T47D (cell line): ENCODE data around the gene FEV.

Experiments used
- DNase-seq, 2 experiments: peaks; one replicate each; pipeline versions ENCODE4 v3.0.0 to v3.0.0-alpha.2; 2011 to 2012; ENCODE audit warnings: low read depth in 1 of 2, low spot score in 1 of 2
- JUND ChIP-seq: IDR thresholded peaks from 2 replicates; pipeline ENCODE4 v1.6.1; 2012; ENCODE audit warnings: low read depth
- in situ Hi-C: cut with HindIII; loops from 2 replicates; pipeline ENCODE4 v1.10.0; 2016; ENCODE audit warnings: low sequenced_read_pairs, low pct_unique_long_range_greater_than_20kb

Gene FEV

GRCh38 chr2:219023045-219023605, 38.1 kb upstream of the FEV start:
- in situ Hi-C loops, result no loop called here
- TF ChIP-seq JUND, result no peak
- DNase-seq, result no peak

- DNase-seq, result no peak
- TF ChIP-seq JUND, result no peak
- in situ Hi-C loops, result no loop called here
Observed at GRCh38 chr2:219022616-219023015, 37.6 kb upstream of the FEV start.

- TF ChIP-seq JUND, result no peak
- in situ Hi-C loops, result no loop called here
- no peak for DNase-seq
Observed at GRCh38 chr2:219022041-219022440, 37.1 kb upstream of the FEV start.

DNA sequence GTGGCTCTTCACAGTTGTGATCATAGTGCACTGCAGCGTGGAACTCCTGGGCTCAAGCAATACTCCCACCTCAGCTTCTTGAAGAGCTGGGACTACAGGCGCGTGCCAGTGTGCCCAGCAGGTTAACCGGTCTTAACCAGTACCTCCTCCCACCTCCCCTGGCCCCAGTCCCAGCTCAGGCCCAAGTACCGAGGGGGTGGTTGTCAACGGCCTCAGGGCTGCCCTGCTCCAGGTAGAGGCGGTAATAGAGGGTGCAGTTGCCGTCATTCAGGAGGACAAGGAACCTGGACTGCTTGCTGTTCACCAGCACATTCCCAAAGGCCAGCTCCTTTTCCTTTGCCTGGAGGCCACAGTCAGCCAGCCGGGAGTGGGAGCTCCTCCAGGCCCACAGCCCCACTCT, 36.6 kb upstream of the FEV start:
- TF ChIP-seq JUND, result no peak
- DNase-seq, result no peak
- in situ Hi-C loops, result no loop called here

GRCh38 chr2:219020604-219021365, 35.8 kb upstream of the FEV start:
- DNase-seq, result peak in 1 of 2 experiments; percentile 24
- in situ Hi-C loops, result no loop called here
- no peak for TF ChIP-seq JUND

- no peak for TF ChIP-seq JUND
- in situ Hi-C loops, result no loop called here
Observed at GRCh38 chr2:219019436-219019835, 34.5 kb upstream of the FEV start.

GRCh38 chr2:219018726-219019125, 33.7 kb upstream of the FEV start:
- no peak for DNase-seq
- no peak for TF ChIP-seq JUND
- in situ Hi-C loops, result no loop called here

More at GRCh38 chr2:219019436-219019835, 34.5 kb upstream of the FEV start:
- no peak for DNase-seq

GRCh38 chr2:219018286-219018685, 33.3 kb upstream of the FEV start:
- in situ Hi-C loops, result no loop called here
- TF ChIP-seq JUND, result no peak
- DNase-seq, result no peak

DNA sequence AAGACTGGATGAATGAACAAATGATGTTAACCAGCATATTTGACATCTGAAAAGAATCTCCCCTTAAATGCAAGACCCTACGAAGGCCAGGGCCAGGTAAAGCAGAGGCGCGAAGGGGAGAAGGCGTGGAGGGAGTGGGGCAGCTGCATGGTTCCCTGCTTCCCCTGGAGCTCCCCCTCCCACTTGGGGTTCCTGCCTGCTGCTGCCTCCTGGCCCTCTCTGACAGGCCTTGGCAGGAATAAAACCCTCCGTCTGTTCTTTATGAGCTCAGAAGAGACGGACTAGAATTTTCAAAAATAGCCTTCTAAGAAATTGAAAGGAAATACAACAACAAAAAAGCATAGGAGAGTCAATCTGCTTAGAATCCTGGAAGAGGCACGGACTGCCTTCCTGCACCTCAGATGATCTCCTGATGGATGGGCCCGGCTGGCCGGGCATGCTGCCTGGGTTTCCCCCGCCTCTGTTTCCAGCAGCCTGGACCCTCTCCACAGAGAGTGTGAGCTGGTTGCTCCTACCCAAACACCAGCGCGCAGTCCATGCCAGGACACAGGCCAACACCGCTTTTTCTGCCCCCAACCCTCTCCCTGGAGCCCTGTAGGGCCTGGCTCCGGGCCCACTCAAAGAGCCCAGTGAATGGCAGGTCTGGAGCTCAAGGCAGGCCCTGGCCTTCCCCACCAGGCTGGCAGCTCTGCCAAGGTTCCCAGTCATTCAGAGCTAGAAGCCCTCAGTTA, 32.4 kb upstream of the FEV start:
- TF ChIP-seq JUND, result no peak
- in situ Hi-C loops, result no loop called here
- DNase-seq, result no peak

- TF ChIP-seq JUND, result no peak
- DNase-seq, result no peak
- in situ Hi-C loops, result no loop called here
Observed at GRCh38 chr2:219016721-219017120, 31.7 kb upstream of the FEV start.

DNA sequence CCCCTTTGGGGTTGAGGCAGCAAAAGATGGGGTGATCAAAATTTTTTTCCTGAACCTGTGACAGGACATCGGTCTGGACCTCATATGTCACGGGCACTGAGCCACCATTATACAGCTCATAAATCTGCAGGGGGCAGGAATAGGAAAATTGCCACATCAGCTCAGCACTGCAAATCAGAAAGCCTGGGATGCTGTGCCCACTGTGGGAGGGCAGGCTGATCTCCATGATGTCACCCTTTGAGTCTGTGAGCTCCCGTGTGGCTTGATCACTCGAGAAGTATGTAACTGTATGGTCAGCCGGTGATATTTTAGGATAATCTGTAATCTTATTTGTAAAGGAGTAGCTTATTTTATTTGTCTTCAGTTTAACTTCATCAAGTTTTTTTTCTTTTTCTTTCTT, 25.9 kb upstream of the FEV start:
- TF ChIP-seq JUND, result no peak
- in situ Hi-C loops, result no loop called here
- no peak for DNase-seq

DNA sequence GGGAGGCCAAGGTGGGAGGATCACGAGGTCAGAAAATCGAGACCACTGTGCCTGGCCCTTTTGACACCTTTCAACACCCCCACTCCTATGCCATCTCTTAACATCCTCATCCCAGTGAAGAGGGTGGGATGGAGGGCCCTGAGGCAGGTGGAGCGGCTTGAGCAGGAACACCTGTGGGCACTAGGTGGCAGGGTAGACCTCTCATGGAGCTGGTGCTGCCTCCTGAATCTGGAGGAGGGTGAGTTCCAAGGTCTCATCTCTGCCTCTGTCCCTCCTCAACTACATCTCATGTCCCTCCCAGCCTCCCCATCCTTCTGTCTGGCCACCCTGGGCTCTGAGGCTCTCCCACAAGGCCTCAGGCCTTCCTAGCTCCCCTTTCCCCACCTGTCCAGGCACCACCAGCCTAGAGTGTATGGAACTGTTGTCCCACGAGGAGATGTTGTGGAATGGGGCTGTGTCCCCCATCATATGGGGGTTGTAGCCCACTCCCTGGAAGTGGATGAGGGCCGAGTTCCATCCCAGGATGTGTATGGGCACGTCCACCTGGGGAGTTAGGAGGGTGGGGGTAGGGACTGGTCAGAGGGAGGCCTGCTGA, 25.3 kb upstream of the FEV start:
- DNase-seq, result peak; percentile 50 to 58
- TF ChIP-seq JUND, result no peak
- in situ Hi-C loops, result no loop called here

GRCh38 chr2:219009294-219009693, 24.3 kb upstream of the FEV start:
- DNase-seq, result no peak
- in situ Hi-C loops, result no loop called here
- no peak for TF ChIP-seq JUND
